Measurements from ENCODE around the gene BMP6. TPM values are rescaled to one million over a fixed set of nuclear protein-coding genes. Genes with fewer than 3 reads are reported as not detected.

Gene BMP6
- total and polyA plus RNA-seq, 10 of the 15 experiments (the other 5 are each of a cell fraction or from before 2014, with no cell fraction given) = 0.02 to 0.15 (median 0.05) TPM; not detected in 5

GRCh38 chr6:7742223-7742785 is 16.4 kb downstream of the BMP6 start (continued):
- TF ChIP-seq, protein P1, sequence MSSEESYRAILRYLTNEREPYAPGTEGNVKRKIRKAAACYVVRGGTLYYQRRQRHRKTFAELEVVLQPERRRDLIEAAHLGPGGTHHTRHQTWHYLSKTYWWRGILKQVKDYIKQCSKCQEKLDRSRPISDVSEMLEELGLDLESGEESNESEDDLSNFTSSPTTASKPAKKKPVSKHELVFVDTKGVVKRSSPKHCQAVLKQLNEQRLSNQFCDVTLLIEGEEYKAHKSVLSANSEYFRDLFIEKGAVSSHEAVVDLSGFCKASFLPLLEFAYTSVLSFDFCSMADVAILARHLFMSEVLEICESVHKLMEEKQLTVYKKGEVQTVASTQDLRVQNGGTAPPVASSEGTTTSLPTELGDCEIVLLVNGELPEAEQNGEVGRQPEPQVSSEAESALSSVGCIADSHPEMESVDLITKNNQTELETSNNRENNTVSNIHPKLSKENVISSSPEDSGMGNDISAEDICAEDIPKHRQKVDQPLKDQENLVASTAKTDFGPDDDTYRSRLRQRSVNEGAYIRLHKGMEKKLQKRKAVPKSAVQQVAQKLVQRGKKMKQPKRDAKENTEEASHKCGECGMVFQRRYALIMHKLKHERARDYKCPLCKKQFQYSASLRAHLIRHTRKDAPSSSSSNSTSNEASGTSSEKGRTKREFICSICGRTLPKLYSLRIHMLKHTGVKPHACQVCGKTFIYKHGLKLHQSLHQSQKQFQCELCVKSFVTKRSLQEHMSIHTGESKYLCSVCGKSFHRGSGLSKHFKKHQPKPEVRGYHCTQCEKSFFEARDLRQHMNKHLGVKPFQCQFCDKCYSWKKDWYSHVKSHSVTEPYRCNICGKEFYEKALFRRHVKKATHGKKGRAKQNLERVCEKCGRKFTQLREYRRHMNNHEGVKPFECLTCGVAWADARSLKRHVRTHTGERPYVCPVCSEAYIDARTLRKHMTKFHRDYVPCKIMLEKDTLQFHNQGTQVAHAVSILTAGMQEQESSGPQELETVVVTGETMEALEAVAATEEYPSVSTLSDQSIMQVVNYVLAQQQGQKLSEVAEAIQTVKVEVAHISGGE (CRISPR knock-in tag; IDR thresholded peaks at IDR 0.05) = no peak
- TF ChIP-seq SUPT20H (IDR thresholded peaks at IDR 0.05; ENCODE audit: borderline replicate concordance, control insufficient read depth, low read depth, low read length) = no peak
- TF ChIP-seq, protein P2, sequence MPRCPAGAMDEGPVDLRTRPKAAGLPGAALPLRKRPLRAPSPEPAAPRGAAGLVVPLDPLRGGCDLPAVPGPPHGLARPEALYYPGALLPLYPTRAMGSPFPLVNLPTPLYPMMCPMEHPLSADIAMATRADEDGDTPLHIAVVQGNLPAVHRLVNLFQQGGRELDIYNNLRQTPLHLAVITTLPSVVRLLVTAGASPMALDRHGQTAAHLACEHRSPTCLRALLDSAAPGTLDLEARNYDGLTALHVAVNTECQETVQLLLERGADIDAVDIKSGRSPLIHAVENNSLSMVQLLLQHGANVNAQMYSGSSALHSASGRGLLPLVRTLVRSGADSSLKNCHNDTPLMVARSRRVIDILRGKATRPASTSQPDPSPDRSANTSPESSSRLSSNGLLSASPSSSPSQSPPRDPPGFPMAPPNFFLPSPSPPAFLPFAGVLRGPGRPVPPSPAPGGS (IDR thresholded peaks at IDR 0.05; ENCODE audit: borderline replicate concordance, insufficient read depth, low read depth, low read length, poor library complexity, severe bottlenecking) = no peak

DNA sequence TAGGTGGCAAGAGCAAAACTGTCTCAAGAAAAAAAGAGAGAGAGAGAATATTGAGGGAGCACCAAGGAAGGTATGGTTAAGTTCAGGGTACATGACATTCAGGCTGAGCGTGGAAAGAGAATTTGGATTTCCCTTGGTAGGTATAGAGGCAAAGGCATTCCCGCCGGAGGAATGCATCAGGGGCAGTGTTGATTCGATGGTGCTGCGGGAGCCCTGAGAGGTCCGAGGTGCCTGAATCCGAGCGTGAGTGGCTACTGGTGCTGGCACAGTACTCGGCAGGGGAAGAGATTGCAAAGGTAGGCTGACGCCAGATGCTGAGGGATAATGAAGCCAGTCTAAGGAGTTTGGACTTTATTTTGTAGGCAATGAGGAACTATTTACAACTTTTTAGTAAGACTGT is 20.0 kb downstream of the BMP6 start:
- no peak overlapping the region for H3K27ac ChIP-seq (ENCODE audit: control insufficient read depth, insufficient read depth)
- no peak overlapping the region for H3K9ac ChIP-seq (ENCODE audit: control insufficient read depth, insufficient read depth, low read length)
- 74% methylated on average over 10 of the region's 10 CpGs for WGBS (ENCODE audit: insufficient coverage, insufficient replicate concordance, low lambda C conversion rate, missing lambda C conversion rate)
- H3K9me3 ChIP-seq (replicated peaks; ENCODE audit: control insufficient read depth, insufficient read depth, low read length) = no peaks in the 10 kb centered on the region
- POLR2A ChIA-PET = no interaction called here
- no peaks in the 10 kb centered on the region for H3K4me1 ChIP-seq (ENCODE audit: control insufficient read depth, insufficient read depth, low read length)
- SMC1A ChIA-PET (ENCODE audit: uncharacterized antibody, unreplicated experiment) = no interaction called here
- H2AFZ ChIP-seq (ENCODE audit: control insufficient read depth, low read depth, low read length) = no peak overlapping the region
- no peak for DNase-seq (ENCODE audit: low read depth, low spot score)
- intact Hi-C loops (cut with micrococcal nuclease; ENCODE audit: unreplicated experiment) (no loop called here), in situ Hi-C loops (cut with MboI) (no loop called here)
- no peaks in the 10 kb centered on the region for H3K79me2 ChIP-seq (ENCODE audit: control insufficient read depth, insufficient read depth, low read length)
- no peaks in the 10 kb centered on the region for H4K20me1 ChIP-seq (ENCODE audit: control insufficient read depth, insufficient read depth)
- no peak for ATAC-seq
- no peak overlapping the region for H3K4me2 ChIP-seq (ENCODE audit: control insufficient read depth, insufficient read depth)
- no peaks in the 10 kb centered on the region for H3K36me3 ChIP-seq (ENCODE audit: control insufficient read depth in 2 of 2, insufficient read depth in 2 of 2, low read length in 1 of 2)
- H3K4me3 ChIP-seq = no peak overlapping the region
- CTCF ChIA-PET = no interaction called here
- peaks cover 0 to 5% of the 10 kb centered on the region in 2 experiments; a peak in 2 of 4 replicates for H3K27me3 ChIP-seq (replicated peaks in 1 of 2; ENCODE audit: control insufficient read depth in 2 of 2, insufficient read depth in 2 of 2, low read length in 1 of 2)
- RAD21 ChIA-PET (ENCODE audit: unreplicated experiment) = no interaction called here
- no TSS peak for BruUV-seq (replicated peaks)
- no peak for FAIRE-seq
- TF ChIP-seq MYC (IDR thresholded peaks at IDR 0.05; ENCODE audit: insufficient read depth, insufficient read length, insufficient replicate concordance, low read length, severe bottlenecking) (no peak), FOS (IDR thresholded peaks at IDR 0.05; ENCODE audit: borderline replicate concordance, extremely low read depth, insufficient read length) (no peak), GABPA (IDR thresholded peaks at IDR 0.05; ENCODE audit: low read depth) (no peak), PAX8 (IDR thresholded peaks at IDR 0.05) (no peak), ZNF24 (IDR thresholded peaks at IDR 0.05) (no peak), MEF2B (IDR thresholded peaks at IDR 0.05; ENCODE audit: partially characterized antibody, poor library complexity, severe bottlenecking) (no peak), NR2C1 (IDR thresholded peaks at IDR 0.05) (no peak)
- TF ChIP-seq, protein P3, sequence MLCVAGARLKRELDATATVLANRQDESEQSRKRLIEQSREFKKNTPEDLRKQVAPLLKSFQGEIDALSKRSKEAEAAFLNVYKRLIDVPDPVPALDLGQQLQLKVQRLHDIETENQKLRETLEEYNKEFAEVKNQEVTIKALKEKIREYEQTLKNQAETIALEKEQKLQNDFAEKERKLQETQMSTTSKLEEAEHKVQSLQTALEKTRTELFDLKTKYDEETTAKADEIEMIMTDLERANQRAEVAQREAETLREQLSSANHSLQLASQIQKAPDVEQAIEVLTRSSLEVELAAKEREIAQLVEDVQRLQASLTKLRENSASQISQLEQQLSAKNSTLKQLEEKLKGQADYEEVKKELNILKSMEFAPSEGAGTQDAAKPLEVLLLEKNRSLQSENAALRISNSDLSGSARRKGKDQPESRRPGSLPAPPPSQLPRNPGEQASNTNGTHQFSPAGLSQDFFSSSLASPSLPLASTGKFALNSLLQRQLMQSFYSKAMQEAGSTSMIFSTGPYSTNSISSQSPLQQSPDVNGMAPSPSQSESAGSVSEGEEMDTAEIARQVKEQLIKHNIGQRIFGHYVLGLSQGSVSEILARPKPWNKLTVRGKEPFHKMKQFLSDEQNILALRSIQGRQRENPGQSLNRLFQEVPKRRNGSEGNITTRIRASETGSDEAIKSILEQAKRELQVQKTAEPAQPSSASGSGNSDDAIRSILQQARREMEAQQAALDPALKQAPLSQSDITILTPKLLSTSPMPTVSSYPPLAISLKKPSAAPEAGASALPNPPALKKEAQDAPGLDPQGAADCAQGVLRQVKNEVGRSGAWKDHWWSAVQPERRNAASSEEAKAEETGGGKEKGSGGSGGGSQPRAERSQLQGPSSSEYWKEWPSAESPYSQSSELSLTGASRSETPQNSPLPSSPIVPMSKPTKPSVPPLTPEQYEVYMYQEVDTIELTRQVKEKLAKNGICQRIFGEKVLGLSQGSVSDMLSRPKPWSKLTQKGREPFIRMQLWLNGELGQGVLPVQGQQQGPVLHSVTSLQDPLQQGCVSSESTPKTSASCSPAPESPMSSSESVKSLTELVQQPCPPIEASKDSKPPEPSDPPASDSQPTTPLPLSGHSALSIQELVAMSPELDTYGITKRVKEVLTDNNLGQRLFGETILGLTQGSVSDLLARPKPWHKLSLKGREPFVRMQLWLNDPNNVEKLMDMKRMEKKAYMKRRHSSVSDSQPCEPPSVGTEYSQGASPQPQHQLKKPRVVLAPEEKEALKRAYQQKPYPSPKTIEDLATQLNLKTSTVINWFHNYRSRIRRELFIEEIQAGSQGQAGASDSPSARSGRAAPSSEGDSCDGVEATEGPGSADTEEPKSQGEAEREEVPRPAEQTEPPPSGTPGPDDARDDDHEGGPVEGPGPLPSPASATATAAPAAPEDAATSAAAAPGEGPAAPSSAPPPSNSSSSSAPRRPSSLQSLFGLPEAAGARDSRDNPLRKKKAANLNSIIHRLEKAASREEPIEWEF (IDR thresholded peaks at IDR 0.05; ENCODE audit: insufficient replicate concordance, low read depth, low read length) = no peak
